Measurements from ENCODE around the gene MTUS2.

DNA sequence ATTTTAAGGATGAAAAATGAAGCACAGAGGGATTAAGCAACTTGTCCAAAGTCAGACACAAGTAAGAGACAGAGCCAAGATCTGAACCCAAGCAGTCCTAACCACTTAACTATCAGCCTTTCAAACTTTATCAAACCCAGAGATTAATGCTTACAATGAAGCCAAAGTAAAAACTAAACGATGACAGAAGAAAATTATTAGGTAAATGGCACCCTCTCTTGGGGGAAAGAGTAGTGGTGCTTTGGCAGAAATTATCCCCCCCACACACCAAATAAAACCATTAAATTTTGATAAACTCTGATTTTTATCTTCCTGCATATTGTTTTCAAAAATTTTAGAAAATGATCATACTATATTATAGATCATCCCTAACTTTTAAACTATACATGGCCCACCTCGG lies 446.1 kb downstream of the MTUS2 start:
- TF ChIP-seq EZH2 (IDR thresholded peaks at IDR 0.05; ENCODE audit: borderline replicate concordance), result no peak
- TF ChIP-seq, protein P1, sequence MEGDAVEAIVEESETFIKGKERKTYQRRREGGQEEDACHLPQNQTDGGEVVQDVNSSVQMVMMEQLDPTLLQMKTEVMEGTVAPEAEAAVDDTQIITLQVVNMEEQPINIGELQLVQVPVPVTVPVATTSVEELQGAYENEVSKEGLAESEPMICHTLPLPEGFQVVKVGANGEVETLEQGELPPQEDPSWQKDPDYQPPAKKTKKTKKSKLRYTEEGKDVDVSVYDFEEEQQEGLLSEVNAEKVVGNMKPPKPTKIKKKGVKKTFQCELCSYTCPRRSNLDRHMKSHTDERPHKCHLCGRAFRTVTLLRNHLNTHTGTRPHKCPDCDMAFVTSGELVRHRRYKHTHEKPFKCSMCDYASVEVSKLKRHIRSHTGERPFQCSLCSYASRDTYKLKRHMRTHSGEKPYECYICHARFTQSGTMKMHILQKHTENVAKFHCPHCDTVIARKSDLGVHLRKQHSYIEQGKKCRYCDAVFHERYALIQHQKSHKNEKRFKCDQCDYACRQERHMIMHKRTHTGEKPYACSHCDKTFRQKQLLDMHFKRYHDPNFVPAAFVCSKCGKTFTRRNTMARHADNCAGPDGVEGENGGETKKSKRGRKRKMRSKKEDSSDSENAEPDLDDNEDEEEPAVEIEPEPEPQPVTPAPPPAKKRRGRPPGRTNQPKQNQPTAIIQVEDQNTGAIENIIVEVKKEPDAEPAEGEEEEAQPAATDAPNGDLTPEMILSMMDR (IDR thresholded peaks at IDR 0.05; ENCODE audit: poor library complexity), result no peak
- TF ChIP-seq EZH2phosphoT487 (IDR thresholded peaks at IDR 0.05; ENCODE audit: low read depth, severe bottlenecking, unreplicated experiment), result no peak

All from hepatocyte (in vitro differentiated cells).